Epithelial cell of esophagus (primary cell): ENCODE data around the gene SLC8A1.
A peak's percentile ranks its signal among the peaks of the same experiment; 100 is the strongest.

Experiments
- DNase-seq: peaks from one replicate; pipeline ENCODE4 v3.0.0; 2010; ENCODE audit warnings: low read depth
- H3K4me3 ChIP-seq: 2 replicates; pipeline ENCODE4 v1.5.1; 2011; ENCODE audit warnings: mild to moderate bottlenecking, low read length, control low read depth
- TF ChIP-seq, protein P1 (sequence below): IDR thresholded peaks from 2 replicates; pipeline ENCODE4 v1.5.1; 2011; ENCODE audit warnings: low read depth, mild to moderate bottlenecking, low read length, control low read depth, inconsistent platforms; ENCODE audit not compliant: insufficient read depth; ENCODE audit errors: missing control alignments

The SLC8A1 gene

DNA sequence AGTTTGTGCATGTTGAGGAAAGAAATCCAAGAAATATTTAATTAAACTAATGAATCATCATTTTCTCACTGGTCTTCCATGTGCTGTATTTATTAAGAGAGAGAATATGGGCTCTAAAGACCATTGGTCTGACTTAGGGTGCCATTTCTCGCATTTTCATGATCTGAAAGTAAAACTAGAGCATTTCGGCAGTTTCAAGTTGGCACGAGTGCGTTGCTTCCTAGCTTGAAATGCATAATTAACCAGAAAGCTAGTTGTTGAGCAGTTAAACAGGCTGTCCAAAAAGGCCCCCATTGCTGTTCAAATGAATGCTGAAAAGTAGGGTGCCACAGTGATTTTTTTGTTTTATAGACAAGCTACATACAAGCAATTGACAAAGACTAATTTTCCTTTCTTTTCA is 47.4 kb downstream of the SLC8A1 start:
- H3K4me3 ChIP-seq = no peak overlapping the region
- DNase-seq = no peak
- TF ChIP-seq, protein P1, sequence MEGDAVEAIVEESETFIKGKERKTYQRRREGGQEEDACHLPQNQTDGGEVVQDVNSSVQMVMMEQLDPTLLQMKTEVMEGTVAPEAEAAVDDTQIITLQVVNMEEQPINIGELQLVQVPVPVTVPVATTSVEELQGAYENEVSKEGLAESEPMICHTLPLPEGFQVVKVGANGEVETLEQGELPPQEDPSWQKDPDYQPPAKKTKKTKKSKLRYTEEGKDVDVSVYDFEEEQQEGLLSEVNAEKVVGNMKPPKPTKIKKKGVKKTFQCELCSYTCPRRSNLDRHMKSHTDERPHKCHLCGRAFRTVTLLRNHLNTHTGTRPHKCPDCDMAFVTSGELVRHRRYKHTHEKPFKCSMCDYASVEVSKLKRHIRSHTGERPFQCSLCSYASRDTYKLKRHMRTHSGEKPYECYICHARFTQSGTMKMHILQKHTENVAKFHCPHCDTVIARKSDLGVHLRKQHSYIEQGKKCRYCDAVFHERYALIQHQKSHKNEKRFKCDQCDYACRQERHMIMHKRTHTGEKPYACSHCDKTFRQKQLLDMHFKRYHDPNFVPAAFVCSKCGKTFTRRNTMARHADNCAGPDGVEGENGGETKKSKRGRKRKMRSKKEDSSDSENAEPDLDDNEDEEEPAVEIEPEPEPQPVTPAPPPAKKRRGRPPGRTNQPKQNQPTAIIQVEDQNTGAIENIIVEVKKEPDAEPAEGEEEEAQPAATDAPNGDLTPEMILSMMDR = no peak

DNA sequence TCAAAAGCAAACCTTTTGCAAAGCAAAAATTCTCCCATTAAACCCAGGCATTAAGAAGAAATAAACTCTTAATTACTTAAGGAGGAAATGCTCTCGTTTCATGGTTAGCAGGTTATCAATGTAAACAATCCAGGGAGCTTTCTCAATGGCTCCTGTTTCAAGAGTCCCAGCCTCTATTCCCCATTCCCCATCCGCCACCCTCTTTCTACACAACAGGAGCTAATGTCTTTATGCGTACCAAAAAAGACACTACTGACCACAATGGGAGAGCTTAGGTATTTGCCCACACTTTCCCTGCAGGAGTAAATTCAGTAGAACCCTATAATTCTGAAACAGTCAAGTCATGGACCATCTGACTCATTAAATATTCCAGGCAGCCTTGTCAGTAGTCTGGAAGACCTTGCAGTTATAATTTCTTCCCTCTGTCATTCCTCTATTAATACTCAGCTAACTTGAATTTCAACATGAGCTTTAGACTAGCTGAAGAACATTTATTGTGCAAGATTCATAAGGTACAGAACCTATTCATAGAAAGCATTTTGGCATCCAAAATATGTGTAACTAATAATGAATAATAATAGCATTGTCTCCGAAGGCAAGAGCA is 48.6 kb downstream of the SLC8A1 start:
- H3K4me3 ChIP-seq = no peak overlapping the region
- TF ChIP-seq, protein P1 = no peak
- peak; percentile 91 for DNase-seq

DNA sequence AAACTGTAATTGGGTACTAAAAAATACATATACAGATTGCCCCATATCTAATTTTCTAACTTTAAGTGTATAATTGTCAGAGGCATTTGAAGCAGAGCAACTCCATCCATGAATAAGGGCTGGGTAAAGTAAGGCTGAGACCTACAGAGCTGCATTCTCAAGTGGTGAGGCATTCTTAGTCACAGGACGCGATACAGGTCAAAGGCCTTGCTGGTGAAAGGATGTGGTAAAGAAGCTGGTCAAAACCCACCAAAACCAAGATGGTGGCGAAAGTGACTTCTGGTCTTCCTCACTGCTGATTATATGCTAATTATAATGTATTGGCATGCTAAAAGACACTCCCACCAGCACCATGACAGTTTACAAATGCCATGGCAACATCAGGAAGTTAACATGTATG is 50.0 kb downstream of the SLC8A1 start:
- TF ChIP-seq, protein P1 = no peak
- peak; percentile 88 for DNase-seq
- H3K4me3 ChIP-seq = no peak overlapping the region

DNA sequence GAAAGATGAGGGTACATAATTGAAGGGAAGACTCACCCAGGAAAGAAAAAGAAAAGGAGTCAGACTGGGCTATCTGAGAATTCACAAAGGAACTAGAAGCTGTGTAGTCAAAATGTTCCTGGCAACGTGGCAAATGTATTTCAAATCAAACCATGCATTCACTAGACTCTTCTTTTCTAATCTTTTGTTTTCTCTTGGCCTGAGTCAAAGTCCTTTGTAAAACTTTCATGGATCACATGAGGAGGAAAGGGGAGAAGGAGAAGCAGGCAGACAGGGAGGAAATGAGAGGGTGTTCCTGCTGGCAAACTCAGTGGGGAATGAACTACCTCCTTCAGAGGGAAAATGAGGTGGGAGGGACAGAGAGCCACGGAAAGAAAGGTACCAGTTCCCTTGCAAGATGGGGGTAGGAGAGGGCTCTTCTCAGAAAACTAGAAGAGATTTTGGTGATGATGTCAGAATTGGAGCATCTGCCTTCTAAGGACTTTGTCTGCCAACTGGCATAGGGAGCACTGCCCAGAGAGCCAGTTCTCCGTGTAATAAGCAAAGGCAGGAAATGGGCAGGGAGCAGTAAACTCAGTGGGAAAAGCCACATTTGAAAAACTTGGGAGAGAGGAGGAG is 51.4 kb downstream of the SLC8A1 start:
- TF ChIP-seq, protein P1 = no peak
- no peak for DNase-seq
- no peak overlapping the region for H3K4me3 ChIP-seq

DNA sequence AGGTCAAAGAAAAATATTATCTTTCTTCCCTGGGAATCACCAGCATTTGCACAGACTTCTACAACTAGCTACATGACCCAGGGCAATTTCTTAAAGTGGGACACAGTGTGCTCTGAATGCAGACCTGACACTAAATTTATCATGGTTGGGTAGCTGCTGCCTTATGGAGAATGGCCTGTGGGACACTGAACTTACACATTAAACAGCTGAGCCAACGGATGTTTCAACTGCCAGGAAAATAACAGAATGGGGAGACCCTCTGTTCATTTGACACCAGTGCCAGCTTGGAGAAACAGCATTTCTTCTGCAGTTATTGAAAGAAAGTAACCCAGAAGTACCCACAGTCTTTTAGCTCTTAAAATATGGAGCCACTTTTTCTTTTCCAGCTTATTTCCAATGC is 54.1 kb downstream of the SLC8A1 start:
- H3K4me3 ChIP-seq = no peak overlapping the region
- DNase-seq = no peak
- TF ChIP-seq, protein P1 = no peak

DNA sequence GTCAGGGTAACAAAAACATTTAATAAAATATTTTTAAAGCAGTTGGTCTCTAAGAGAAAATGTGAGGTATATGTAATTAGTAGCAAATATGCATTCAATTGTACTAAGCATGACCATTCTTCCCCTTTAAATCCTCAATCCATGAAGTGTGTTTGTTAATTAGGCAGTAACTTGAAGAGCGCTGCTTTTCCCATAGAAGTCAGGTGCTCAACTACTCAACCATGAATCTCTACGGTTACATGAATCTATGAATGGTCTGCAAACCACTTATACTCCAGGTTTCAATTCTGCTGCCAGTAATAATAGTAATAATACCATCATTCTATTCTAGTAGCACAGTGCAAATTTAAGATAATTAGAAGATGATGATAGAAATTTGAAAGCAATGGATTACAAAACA is 55.8 kb downstream of the SLC8A1 start:
- TF ChIP-seq, protein P1 = no peak

More for the DNA sequence above, 55.8 kb downstream of the SLC8A1 start:
- H3K4me3 ChIP-seq = no peak overlapping the region
- no peak for DNase-seq
